IMR-90 (cell line): Measurements from ENCODE around the gene EIF2S2.
"Not testable (repeated sequence)": the region's sequence is repeated elsewhere in the genome, so short reads cannot be mapped to it uniquely, and the experiment has no call there.

Source experiments
- CTCF ChIP-seq: conservative IDR thresholded peaks from 2 replicates; pipeline ENCODE4 v1.5.1; 2012; ENCODE audit warnings: mild to moderate bottlenecking, low read depth, low read length, improper control_type of control experiment
- MAFK ChIP-seq: IDR thresholded peaks from 2 replicates; pipeline ENCODE4 v1.6.1; 2012; ENCODE audit warnings: low read depth, low read length, improper control_type of control experiment
- MAZ ChIP-seq: IDR thresholded peaks from 2 replicates; pipeline ENCODE4 v1.6.1; 2012; ENCODE audit warnings: low read depth, mild to moderate bottlenecking, low read length, improper control_type of control experiment, moderate library complexity, borderline replicate concordance
- POLR2A ChIP-seq: IDR thresholded peaks from 2 replicates; pipeline ENCODE4 v1.6.1; 2012; ENCODE audit warnings: mild to moderate bottlenecking, low read depth, low read length
- SMC3 ChIP-seq: fragments of 150-350 bp; IDR thresholded peaks from 2 replicates; pipeline ENCODE4 v1.6.1; 2016; ENCODE audit warnings: low read depth, mild to moderate bottlenecking, antibody characterized with exemption, low read length, moderate library complexity

GRCh38 chr20:34132491-34132890 lies 20.4 kb upstream of the EIF2S2 start:
- TF ChIP-seq CTCF, MAZ, POLR2A, MAFK, SMC3: not testable (repeated sequence)
